ENCODE data around the gene BRD9. TPM values are rescaled to one million over a fixed set of nuclear protein-coding genes. Genes with fewer than 3 reads are reported as not detected.
"Not testable (repeated sequence)": the region's sequence is repeated elsewhere in the genome, so short reads cannot be mapped to it uniquely, and the experiment has no call there.

BRD9 gene
- total RNA-seq, 2 experiments from 2014 or later: 52.3 to 54.0 TPM

DNA sequence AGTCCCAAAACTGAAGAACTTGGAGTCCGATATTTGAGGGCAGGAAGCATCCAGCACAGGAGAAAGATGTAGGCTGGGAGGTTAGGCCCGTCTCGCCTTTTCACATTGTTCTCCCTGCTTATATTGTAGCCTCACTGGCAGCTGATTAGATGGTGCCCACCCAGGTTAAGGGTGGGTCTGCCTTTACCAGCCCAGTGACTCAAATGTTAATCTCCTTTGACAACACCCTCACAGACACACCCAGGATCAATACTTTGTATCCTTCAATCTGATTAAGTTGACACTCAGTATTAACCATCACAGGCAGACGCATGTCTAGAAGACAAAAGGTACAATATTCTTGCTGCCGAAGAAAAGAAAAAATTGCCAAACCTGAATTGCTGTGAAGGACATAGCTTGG is 26.1 kb upstream of the BRD9 start:
- H3K4me1 Mint-ChIP-seq, POLR2A ChIA-PET, H3K27ac Mint-ChIP-seq, H3K9me3 Mint-ChIP-seq, H3K4me3 Mint-ChIP-seq, H3K27me3 Mint-ChIP-seq, DNase-seq: not testable (repeated sequence)
- peaks cover 16% of the 10 kb centered on the region for H3K36me3 Mint-ChIP-seq (ENCODE audit: low read depth)
- CTCF ChIA-PET: interaction anchor here (0.9 kb wide), 1 partner anchor 222 kb away, joined by 3 read pairs; no protein-coding TSS in a partner anchor

DNA sequence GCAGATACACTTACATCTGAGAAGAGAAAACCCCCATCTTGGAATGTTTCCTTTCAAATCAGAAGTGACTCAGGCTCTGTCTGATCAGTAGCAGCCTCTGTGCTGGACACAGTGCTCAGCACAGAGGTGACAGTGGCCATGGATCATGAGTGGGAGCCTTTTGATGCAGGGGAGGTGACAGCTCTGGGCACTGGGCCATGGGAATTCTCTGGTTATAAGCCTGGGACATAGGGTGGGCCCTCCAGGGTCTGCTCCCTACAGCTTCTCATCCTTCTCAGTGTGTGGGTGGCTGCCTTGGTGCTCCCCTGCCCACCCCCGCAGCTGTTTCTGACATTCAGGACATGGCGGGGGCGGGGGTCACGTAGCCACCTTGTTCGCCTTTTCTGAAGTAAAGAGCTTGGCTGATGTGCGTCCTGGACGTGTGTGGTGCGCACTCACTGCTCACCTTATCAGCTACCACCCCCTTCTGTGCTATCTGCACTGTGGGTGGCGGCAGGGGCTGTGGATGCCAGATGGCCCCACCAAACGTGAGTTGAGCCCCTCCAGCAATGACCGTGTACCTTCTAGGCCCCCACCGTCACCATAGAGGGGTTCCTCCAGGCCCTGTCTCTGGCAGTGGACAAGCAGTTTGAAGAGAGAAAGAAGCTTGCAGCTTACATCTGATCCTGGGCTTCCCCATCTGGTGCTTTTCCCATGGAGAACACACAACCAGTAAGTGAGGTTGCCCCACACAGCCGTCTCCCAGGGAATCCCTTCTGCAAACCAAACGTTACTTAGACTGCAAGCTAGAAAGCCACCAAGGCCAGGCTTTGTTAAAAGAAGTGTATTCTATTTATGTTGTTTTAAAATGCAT is 24.1 kb upstream of the BRD9 start:
- H3K36me3 Mint-ChIP-seq (ENCODE audit: low read depth): peaks cover 30% of the 10 kb centered on the region
- no peaks in the 10 kb centered on the region for H3K9me3 Mint-ChIP-seq
- H3K27me3 Mint-ChIP-seq: no peaks in the 10 kb centered on the region
- POLR2A ChIA-PET: interaction anchor here (1.2 kb wide), 1 partner anchor 24 kb away, joined by 3 read pairs; the partner anchor contains the start of genes BRD9 and TRIP13
- no peak overlapping the region for H3K4me3 Mint-ChIP-seq
- CTCF ChIA-PET: interaction anchor here (0.8 kb wide), 1 partner anchor 224 kb away, joined by 3 read pairs; no protein-coding TSS in a partner anchor
- H3K4me1 Mint-ChIP-seq: peaks cover 12% of the 10 kb centered on the region
- H3K27ac Mint-ChIP-seq: no peak overlapping the region
- DNase-seq: no peak

DNA sequence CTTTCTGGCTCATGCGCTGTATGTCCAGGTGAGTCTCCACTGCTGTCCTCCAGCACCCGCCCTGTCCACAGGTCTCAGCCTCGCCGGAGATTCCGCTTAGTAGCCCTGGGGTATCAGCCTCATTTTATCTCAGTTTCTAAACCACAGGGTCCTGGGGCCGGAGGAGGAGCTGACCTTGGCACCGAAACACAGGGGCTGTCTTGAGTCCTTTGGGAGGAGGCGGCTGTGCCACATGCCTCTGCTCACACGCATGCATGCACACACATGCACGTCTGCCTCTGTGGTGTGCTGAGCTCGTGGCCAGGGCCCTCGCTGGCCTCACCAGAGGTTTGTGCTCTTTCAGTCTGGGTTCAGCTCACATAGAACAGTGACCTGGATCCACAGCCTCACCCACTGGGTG is 23.3 kb upstream of the BRD9 start:
- no peak overlapping the region for H3K27ac Mint-ChIP-seq
- no peaks in the 10 kb centered on the region for H3K27me3 Mint-ChIP-seq
- no peak overlapping the region for H3K4me3 Mint-ChIP-seq
- peaks cover 12% of the 10 kb centered on the region for H3K4me1 Mint-ChIP-seq
- H3K36me3 Mint-ChIP-seq (ENCODE audit: low read depth): peaks cover 30% of the 10 kb centered on the region
- ChIA-PET POLR2A (no interaction called here), CTCF (no interaction called here)
- DNase-seq: no peak
- H3K9me3 Mint-ChIP-seq: no peaks in the 10 kb centered on the region

DNA sequence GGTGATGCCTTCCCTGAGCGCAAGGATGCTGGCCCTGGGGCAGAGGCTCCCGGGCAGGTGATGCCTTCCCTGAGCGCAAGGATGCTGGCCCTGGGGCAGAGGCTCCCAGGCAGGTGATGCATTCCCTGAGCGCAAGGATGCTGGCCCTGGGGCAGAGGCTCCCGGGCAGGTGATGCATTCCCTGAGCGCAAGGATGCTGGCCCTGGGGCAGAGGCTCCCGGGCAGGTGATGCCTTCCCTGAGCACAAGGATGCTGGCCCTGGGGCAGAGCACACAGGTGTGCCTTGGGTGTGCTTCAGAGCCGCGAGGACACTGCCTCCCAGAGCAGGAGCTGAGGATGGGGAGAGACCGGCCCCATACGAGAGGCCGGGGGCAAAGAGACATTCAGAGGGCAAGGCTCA is 22.7 kb upstream of the BRD9 start:
- DNase-seq, POLR2A ChIA-PET: not testable (repeated sequence)

DNA sequence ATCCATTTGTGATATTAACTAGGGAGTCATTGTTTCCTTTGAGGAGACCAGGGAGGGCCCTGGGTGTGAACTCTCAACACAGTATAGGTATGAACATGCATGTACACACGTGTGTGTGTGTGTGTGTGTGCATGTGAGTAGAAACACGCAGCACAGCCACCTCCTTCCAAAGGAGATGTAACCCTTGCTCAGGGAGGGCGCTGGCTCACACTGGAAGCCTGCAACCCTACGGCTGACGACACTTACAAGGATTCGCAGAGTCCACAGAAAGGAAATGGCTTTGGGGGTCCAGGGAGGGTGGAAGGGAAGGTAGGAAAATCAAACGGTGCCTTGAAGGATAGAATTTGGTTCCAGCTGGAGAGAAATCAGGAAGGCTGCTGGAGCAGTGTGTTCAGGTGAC is 22.0 kb upstream of the BRD9 start:
- H3K36me3 Mint-ChIP-seq (ENCODE audit: low read depth): peaks cover 34% of the 10 kb centered on the region
- no peaks in the 10 kb centered on the region for H3K27me3 Mint-ChIP-seq
- H3K4me1 Mint-ChIP-seq: peaks cover 12% of the 10 kb centered on the region
- ChIA-PET POLR2A (no interaction called here), CTCF (interaction anchor here (0.8 kb wide), 1 partner anchor 9 kb away, joined by 3 read pairs; no protein-coding TSS in a partner anchor)
- H3K4me3 Mint-ChIP-seq: no peak overlapping the region
- no peak for DNase-seq
- no peaks in the 10 kb centered on the region for H3K9me3 Mint-ChIP-seq
- no peak overlapping the region for H3K27ac Mint-ChIP-seq

More for the DNA sequence above, 22.7 kb upstream of the BRD9 start:
- Mint-ChIP-seq H3K36me3 (ENCODE audit: low read depth) (peaks cover 34% of the 10 kb centered on the region), H3K4me1 (peaks cover 12% of the 10 kb centered on the region)
- H3K9me3 Mint-ChIP-seq, CTCF ChIA-PET, H3K27ac Mint-ChIP-seq, H3K4me3 Mint-ChIP-seq, H3K27me3 Mint-ChIP-seq: not testable (repeated sequence)

DNA sequence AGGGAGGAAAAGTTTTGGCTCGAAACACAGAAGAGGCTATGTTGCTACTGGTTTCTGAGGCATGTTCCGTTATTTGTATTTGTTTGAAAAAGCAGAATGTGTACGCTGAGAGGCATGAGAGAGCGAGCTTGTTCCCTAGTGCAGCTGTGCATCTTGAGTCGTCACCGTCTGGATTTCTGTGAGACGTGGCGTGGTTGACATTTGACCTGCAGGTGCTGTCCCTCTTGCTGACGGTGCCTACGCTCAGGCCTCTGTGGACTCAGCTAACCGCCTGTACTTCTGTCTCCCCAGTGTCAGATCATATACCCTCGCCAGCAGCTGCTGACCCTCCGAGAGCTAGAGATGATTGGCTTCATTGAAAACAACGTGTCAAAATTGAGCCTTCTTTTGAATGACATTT is 21.6 kb upstream of the BRD9 start:
- CTCF ChIA-PET: interaction anchor here (0.8 kb wide), 1 partner anchor 10 kb away, joined by 3 read pairs; no protein-coding TSS in a partner anchor
- peaks cover 12% of the 10 kb centered on the region for H3K4me1 Mint-ChIP-seq
- DNase-seq: no peak
- no peak overlapping the region for H3K4me3 Mint-ChIP-seq
- peak overlapping the region; percentile 32 for H3K27ac Mint-ChIP-seq
- H3K36me3 Mint-ChIP-seq (ENCODE audit: low read depth): peaks cover 34% of the 10 kb centered on the region
- H3K9me3 Mint-ChIP-seq: no peaks in the 10 kb centered on the region
- no peaks in the 10 kb centered on the region for H3K27me3 Mint-ChIP-seq
- POLR2A ChIA-PET: no interaction called here

DNA sequence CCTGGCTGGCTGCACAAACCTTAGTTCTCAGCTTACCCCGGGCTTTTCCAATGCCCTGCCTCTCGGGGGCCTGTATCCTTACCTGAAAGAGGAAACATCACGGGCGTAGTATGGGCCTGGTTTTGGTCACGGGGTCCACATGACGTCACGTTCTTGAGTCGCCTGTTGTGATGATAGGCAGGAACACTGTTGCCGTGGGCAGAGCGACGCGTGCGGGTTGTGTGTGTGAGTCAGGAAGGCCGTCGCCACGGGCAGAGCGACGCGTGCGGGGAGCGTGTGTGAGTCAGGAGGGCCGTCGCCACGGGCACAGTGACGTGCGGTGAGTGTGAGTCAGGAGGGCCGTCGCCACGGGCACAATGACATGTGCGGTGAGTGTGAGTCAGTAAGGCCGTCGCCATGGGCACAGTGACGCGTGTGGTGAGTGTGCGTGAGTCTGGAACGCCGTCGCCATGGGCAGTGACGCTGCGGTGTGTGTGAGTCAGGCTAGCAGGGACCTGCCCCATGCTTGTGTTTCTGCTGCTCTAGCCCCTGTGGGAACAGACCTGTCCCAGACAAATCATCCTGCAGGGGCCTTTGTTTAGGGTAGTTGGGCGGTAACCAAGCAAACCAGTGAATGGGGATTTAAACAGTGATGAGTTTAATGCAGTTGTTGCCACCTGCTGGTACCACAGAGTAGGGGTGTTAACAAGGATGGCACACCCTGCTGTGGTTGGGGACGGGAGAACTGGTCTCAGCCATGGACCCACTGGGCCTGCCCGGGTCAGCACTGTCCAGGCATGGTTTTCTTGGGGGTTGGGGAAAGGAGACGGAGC is 19.9 kb upstream of the BRD9 start:
- H3K4me1 Mint-ChIP-seq: peaks cover 12% of the 10 kb centered on the region
- H3K27ac Mint-ChIP-seq: peak overlapping the region; percentile 71
- H3K27me3 Mint-ChIP-seq: no peaks in the 10 kb centered on the region
- H3K4me3 Mint-ChIP-seq: no peak overlapping the region
- CTCF ChIA-PET: no interaction called here
- H3K9me3 Mint-ChIP-seq: no peaks in the 10 kb centered on the region
- POLR2A ChIA-PET: no interaction called here
- peaks cover 38% of the 10 kb centered on the region for H3K36me3 Mint-ChIP-seq (ENCODE audit: low read depth)
- DNase-seq: peak; percentile 79

DNA sequence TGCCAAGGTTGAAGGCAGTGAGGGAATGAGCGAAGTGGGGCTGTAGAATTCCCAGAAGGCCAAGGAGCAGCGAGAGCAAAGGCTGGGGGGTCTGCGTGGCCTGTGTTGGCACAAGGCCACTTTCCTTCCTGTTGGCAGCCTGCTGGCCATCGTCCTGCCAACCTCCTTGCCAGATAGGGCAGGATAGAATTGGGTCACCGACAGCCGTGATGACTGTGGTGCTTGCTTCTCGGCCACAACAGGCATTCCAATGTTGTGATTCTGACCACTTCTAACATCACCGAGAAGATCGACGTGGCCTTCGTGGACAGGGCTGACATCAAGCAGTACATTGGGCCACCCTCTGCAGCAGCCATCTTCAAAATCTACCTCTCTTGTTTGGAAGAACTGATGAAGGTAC is 19.0 kb upstream of the BRD9 start:
- Mint-ChIP-seq H3K4me1 (peaks cover 12% of the 10 kb centered on the region), H3K9me3 (no peaks in the 10 kb centered on the region), H3K36me3 (ENCODE audit: low read depth) (peaks cover 41% of the 10 kb centered on the region), H3K27me3 (no peaks in the 10 kb centered on the region), H3K27ac (peak overlapping the region; percentile 71), H3K4me3 (no peak overlapping the region)
- CTCF ChIA-PET: interaction anchor here (0.6 kb wide), 1 partner anchor 10 kb away, joined by 3 read pairs; no protein-coding TSS in a partner anchor
- no peak for DNase-seq
- POLR2A ChIA-PET: interaction anchor here (0.9 kb wide), 1 partner anchor 19 kb away, joined by 4 read pairs; the partner anchor contains the start of genes BRD9 and TRIP13

DNA sequence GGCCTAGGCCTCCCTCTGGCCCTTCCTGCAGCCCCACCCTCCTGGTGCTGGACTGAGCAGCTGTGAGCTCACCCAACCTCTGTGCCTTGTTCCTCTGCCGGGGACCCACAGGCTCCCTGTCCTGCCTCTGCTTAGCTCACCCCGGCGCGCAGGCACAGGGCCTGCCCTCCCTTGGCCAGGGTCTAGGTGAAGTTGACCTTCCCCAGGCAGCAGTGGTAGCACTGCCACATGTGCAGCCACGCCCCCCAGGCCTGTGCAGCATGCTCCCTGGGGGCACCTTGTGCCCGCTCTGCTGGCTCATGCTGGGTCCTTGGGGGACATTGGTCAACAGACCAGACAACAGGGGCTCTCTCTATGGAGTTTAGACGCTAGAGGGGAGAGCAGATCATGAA is 18.2 kb upstream of the BRD9 start:
- CTCF ChIA-PET: no interaction called here
- POLR2A ChIA-PET: no interaction called here

DNA sequence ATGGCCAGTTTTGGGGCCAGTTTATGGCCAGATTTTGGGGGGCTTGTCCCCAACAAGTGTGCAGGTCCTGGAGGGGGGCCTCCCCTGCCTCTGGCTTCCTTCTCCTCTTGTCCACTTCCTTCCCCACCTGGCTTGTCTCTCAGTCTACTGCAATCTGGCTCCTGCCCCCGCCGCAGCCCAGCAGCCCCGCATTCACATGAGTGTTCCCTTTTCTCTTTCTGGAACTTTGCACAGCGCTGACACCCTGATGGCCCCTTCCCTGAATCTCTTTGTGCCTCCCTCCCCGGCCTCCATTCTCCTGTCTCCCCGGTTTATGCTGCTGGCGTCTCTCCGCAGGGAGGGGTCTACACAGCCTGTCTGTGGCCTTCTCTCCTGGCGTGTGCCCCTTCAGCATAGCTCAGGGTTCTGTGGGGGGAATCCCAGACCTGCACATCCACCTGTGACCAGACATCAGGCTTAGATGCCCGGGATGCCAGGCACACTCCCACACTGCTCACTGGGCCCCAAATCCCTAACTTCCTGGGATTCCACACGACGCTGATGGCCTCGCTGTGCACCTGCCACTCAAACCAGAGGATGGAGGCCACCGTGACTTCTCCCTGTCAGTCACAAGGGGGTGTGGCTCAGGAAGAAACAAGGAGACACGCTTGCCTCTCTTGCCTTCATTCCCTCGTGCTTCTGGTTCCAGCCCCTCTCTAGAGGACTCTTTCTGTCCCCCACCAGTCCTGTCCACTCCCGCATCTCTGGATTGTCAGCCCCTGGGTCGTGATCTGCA is 17.6 kb upstream of the BRD9 start:
- ChIA-PET POLR2A (no interaction called here), CTCF (no interaction called here)
- H3K27ac Mint-ChIP-seq: no peak overlapping the region
- no peak for DNase-seq
- no peak overlapping the region for H3K4me3 Mint-ChIP-seq
- no peaks in the 10 kb centered on the region for H3K27me3 Mint-ChIP-seq
- H3K4me1 Mint-ChIP-seq: peaks cover 12% of the 10 kb centered on the region
- peaks cover 43% of the 10 kb centered on the region for H3K36me3 Mint-ChIP-seq (ENCODE audit: low read depth)
- no peaks in the 10 kb centered on the region for H3K9me3 Mint-ChIP-seq

More for the DNA sequence above, 18.2 kb upstream of the BRD9 start:
- peaks cover 42% of the 10 kb centered on the region for H3K36me3 Mint-ChIP-seq (ENCODE audit: low read depth)
- no peaks in the 10 kb centered on the region for H3K27me3 Mint-ChIP-seq
- peaks cover 12% of the 10 kb centered on the region for H3K4me1 Mint-ChIP-seq
- H3K27ac Mint-ChIP-seq: no peak overlapping the region
- no peaks in the 10 kb centered on the region for H3K9me3 Mint-ChIP-seq
- H3K4me3 Mint-ChIP-seq: no peak overlapping the region
- DNase-seq: no peak

DNA sequence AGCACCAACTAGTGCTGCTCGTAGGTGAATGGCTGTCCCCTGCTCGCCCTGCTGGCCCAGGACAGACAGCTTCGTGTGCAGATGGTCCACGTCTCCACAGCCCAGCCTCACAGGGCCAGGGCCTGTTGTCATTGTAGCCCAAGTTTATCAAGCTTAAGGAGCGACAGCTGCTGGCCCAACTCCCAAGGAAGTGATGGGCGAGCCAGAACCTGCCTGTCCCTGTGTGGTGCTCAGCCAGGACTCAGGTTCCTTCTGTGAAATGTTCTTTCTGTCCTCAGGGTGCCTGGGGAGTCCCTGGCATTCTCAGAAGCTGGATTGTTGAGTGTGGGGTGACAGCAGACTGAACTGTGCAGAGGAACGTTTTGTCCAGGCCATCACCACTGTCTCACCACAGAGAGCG is 16.5 kb upstream of the BRD9 start:
- H3K4me1 Mint-ChIP-seq: peaks cover 12% of the 10 kb centered on the region
- H3K36me3 Mint-ChIP-seq (ENCODE audit: low read depth): peaks cover 43% of the 10 kb centered on the region
- H3K4me3 Mint-ChIP-seq: no peak overlapping the region
- POLR2A ChIA-PET: no interaction called here
- H3K9me3 Mint-ChIP-seq: no peaks in the 10 kb centered on the region
- no peak for DNase-seq
- CTCF ChIA-PET: no interaction called here
- H3K27ac Mint-ChIP-seq: no peak overlapping the region
- no peaks in the 10 kb centered on the region for H3K27me3 Mint-ChIP-seq

DNA sequence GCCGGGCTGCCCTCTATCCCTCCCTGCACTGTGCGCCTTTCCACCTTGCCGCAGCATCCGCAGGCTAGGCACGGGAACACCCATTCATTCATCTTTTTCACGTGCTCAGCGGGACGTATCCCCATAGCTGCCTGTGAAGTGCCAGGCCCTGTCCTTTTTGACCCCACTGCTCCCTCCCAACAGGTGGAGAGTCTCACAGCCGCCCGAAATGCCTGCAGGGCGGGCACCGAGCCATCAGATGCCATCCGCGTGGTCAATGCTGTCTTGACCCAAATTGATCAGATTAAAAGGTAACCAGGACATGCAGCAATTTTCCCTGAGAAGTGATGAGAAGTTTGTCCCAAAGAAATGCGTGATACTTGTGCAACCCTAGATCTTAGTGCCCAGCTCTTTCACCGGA is 15.6 kb upstream of the BRD9 start:
- Mint-ChIP-seq H3K27ac (no peak overlapping the region), H3K9me3 (no peaks in the 10 kb centered on the region), H3K4me3 (no peak overlapping the region), H3K4me1 (peaks cover 12% of the 10 kb centered on the region), H3K36me3 (ENCODE audit: low read depth) (peaks cover 39% of the 10 kb centered on the region), H3K27me3 (no peaks in the 10 kb centered on the region)
- no peak for DNase-seq
- POLR2A ChIA-PET: interaction anchor here (0.8 kb wide), 1 partner anchor 15 kb away, joined by 4 read pairs; the partner anchor contains the start of genes BRD9 and TRIP13
- CTCF ChIA-PET: interaction anchor here (1.1 kb wide), 1 partner anchor 16 kb away, joined by 4 read pairs; no protein-coding TSS in a partner anchor

Measured in activated CD4-positive, alpha-beta memory T cell treated with anti-CD3 and anti-CD28 coated beads, Interleukin-2, amount 10 ng/mL, durations not matched to agents 7 days and 5 days (primary cell).